IPS DF 4.7 (cell line): ENCODE data around the gene EBF4.

ENCODE experiments used
- DNase-seq: peaks from one replicate; pipeline ENCODE4 v3.0.0-alpha.2; 2013; ENCODE audit warnings: low spot score; ENCODE audit errors: extremely low read depth

EBF4 gene

GRCh38 chr20:2742431-2742830 is 49.9 kb downstream of the EBF4 start:
- no peak for DNase-seq

GRCh38 chr20:2742934-2743559 is 50.5 kb downstream of the EBF4 start:
- no peak for DNase-seq

GRCh38 chr20:2745060-2745910 is 52.7 kb downstream of the EBF4 start:
- no peak for DNase-seq

GRCh38 chr20:2745936-2746635 is 53.5 kb downstream of the EBF4 start:
- DNase-seq: no peak

- no peak for DNase-seq
Observed at GRCh38 chr20:2746636-2747265, 54.2 kb downstream of the EBF4 start.

GRCh38 chr20:2747676-2748235 is 55.2 kb downstream of the EBF4 start:
- DNase-seq: no peak

GRCh38 chr20:2748551-2749342 is 56.2 kb downstream of the EBF4 start:
- DNase-seq: no peak

GRCh38 chr20:2749343-2749950 is 56.9 kb downstream of the EBF4 start:
- no peak for DNase-seq

GRCh38 chr20:2749951-2750490 is 57.4 kb downstream of the EBF4 start:
- no peak for DNase-seq

- no peak for DNase-seq
Observed at GRCh38 chr20:2750491-2751251, 58.1 kb downstream of the EBF4 start.

GRCh38 chr20:2751347-2751877 is 58.8 kb downstream of the EBF4 start:
- no peak for DNase-seq

GRCh38 chr20:2751878-2752566 is 59.4 kb downstream of the EBF4 start:
- no peak for DNase-seq

- no peak for DNase-seq
Observed at GRCh38 chr20:2752567-2753460, 60.2 kb downstream of the EBF4 start.

GRCh38 chr20:2753461-2754040 is 61.0 kb downstream of the EBF4 start:
- no peak for DNase-seq

GRCh38 chr20:2754424-2754823 is 61.8 kb downstream of the EBF4 start:
- DNase-seq: no peak

GRCh38 chr20:2755451-2756055 is 63.0 kb downstream of the EBF4 start:
- DNase-seq: no peak
